CD14-positive monocyte (primary cell): ENCODE data around the gene ERCC6L2. TPM values are rescaled to one million over a fixed set of nuclear protein-coding genes. Genes with fewer than 3 reads are reported as not detected.

Experiments used
- DNase-seq, 3 donors: peaks; one replicate each; pipeline ENCODE4 v3.0.0-alpha.2; 2011 to 2022
- H2AFZ ChIP-seq: 2 replicates; pipeline ENCODE4 v1.6.0; 2012; ENCODE audit warnings: mild to moderate bottlenecking, low read depth, low read length, inconsistent platforms; ENCODE audit not compliant: insufficient read depth, poor library complexity, severe bottlenecking
- H3K27ac ChIP-seq, 2 donors: 1 replicate in 1 of 2; 2 replicates in 1 of 2; pipeline ENCODE4 v1.5.1; 2012 to 2013; ENCODE audit warnings: low read length in 2 of 2, control low read depth in 1 of 2, inconsistent platforms in 1 of 2, low read depth in 1 of 2, mild to moderate bottlenecking in 1 of 2
- H3K27me3 ChIP-seq, 2 donors: one replicate each; pipeline versions ENCODE4 v1.6.0 to v1.6.1; 2011 to 2013; ENCODE audit warnings: low read length in 2 of 2; ENCODE audit not compliant: control insufficient read depth in 2 of 2, insufficient read depth in 2 of 2
- H3K36me3 ChIP-seq, 2 donors: replicated peaks in 1 of 2; 1 replicate in 1 of 2; 2 replicates in 1 of 2; pipeline versions ENCODE4 v1.5.1 to v1.6.1; 2012 to 2013; ENCODE audit warnings: low read length in 2 of 2, control low read depth in 1 of 2, inconsistent platforms in 1 of 2, mild to moderate bottlenecking in 1 of 2; ENCODE audit not compliant: insufficient read depth in 2 of 2, control insufficient read depth in 1 of 2
- H3K4me1 ChIP-seq, 2 donors: 1 replicate in 1 of 2; 2 replicates in 1 of 2; pipeline versions ENCODE4 v1.5.1 to v1.6.1; 2012 to 2013; ENCODE audit warnings: low read length in 2 of 2, control low read depth in 1 of 2, inconsistent platforms in 1 of 2, mild to moderate bottlenecking in 1 of 2, moderate library complexity in 1 of 2; ENCODE audit not compliant: insufficient read depth in 2 of 2, control insufficient read depth in 1 of 2
- H3K4me2 ChIP-seq: replicated peaks from 2 replicates; pipeline ENCODE3; 2012; ENCODE audit warnings: low read length, moderate library complexity, mild to moderate bottlenecking; ENCODE audit not compliant: poor library complexity, severe bottlenecking; ENCODE audit errors: extremely low read depth
- H3K4me3 ChIP-seq, 3 experiments: fragments of 200-600 bp in 1 of 3; sonication (generic) in 1 of 3; replicated peaks in 1 of 3; 1 replicate in 2 of 3; 2 replicates in 1 of 3; pipeline ENCODE4 v1.5.1; 2011 to 2013; ENCODE audit warnings: low read length in 3 of 3, mild to moderate bottlenecking in 3 of 3, control low read depth in 2 of 3, low read depth in 2 of 3, inconsistent platforms in 1 of 3, moderate library complexity in 1 of 3
- H3K79me2 ChIP-seq: 2 replicates; pipeline ENCODE4 v1.6.0; 2012; ENCODE audit warnings: mild to moderate bottlenecking, control low read depth, inconsistent platforms, low read length, moderate library complexity; ENCODE audit not compliant: insufficient read depth
- H3K9ac ChIP-seq: 2 replicates; pipeline ENCODE4 v1.6.0; 2017; ENCODE audit warnings: low read length, mild to moderate bottlenecking; ENCODE audit not compliant: insufficient read depth, poor library complexity, severe bottlenecking
- H3K9me3 ChIP-seq, 2 donors: replicated peaks in 1 of 2; 1 replicate in 1 of 2; 2 replicates in 1 of 2; pipeline versions ENCODE4 v1.5.1 to v1.6.1; 2012 to 2013; ENCODE audit warnings: low read length in 2 of 2, control low read depth in 1 of 2; ENCODE audit not compliant: control insufficient read depth in 1 of 2, insufficient read depth in 1 of 2
- H4K20me1 ChIP-seq: 2 replicates; pipeline ENCODE4 v1.6.0; 2012; ENCODE audit warnings: mild to moderate bottlenecking, low read length, control low read depth, moderate library complexity; ENCODE audit not compliant: insufficient read depth
- H3K27ac Mint-ChIP-seq, 7 donors: one replicate each; pipeline ENCODE4 v1.8.0; 2020; ENCODE audit warnings: mild to moderate bottlenecking in 7 of 7, mixed read lengths in 7 of 7, moderate library complexity in 6 of 7, inconsistent platforms in 2 of 7
- H3K27me3 Mint-ChIP-seq, 3 donors: one replicate each; pipeline ENCODE4 v1.8.0; 2021 to 2022; ENCODE audit warnings: low read depth in 3 of 3, mild to moderate bottlenecking in 3 of 3, mixed read lengths in 3 of 3, moderate library complexity in 3 of 3, inconsistent platforms in 1 of 3
- H3K36me3 Mint-ChIP-seq, 2 donors: one replicate each; pipeline ENCODE4 v1.8.0; 2020; ENCODE audit warnings: mixed read lengths in 2 of 2, inconsistent platforms in 1 of 2, mild to moderate bottlenecking in 1 of 2
- H3K4me1 Mint-ChIP-seq: one replicate; pipeline ENCODE4 v1.8.0; 2020; ENCODE audit warnings: mild to moderate bottlenecking, mixed read lengths
- H3K4me3 Mint-ChIP-seq, 2 donors: one replicate each; pipeline ENCODE4 v1.8.0; 2020; ENCODE audit warnings: mild to moderate bottlenecking in 2 of 2, mixed read lengths in 2 of 2, moderate library complexity in 1 of 2
- H3K9me3 Mint-ChIP-seq, 7 donors: one replicate each; pipeline ENCODE4 v1.8.0; 2020 to 2022; ENCODE audit warnings: mixed read lengths in 7 of 7, mild to moderate bottlenecking in 6 of 7, moderate library complexity in 6 of 7, inconsistent platforms in 2 of 7
- WGBS: methylation state at CpG from one replicate; pipeline ENCODE4 v1.1.5; 2013; ENCODE audit warnings: missing lambda C conversion rate; ENCODE audit not compliant: insufficient coverage; 5-methylcytosine and 5-hydroxymethylcytosine counted together
- intact Hi-C, 2 donors: fragments of 100-400 bp; cut with micrococcal nuclease; formaldehyde crosslinking; loops; one replicate each; pipeline versions ENCODE4 v1.15.0 to v1.15.1; 2023
- polyA plus RNA-seq, 3 donors: library from polyadenylated mRNA; depleted of rRNA in 1 of 3; unstranded in 2 of 3; stranded (reverse) in 1 of 3; fragments of 300-500 nt in 2 of 3; fragments of >200 nt in 1 of 3; fragmentation: Illumina TruSeq in 2 of 3; gene quantifications; 1 replicate in 2 of 3; 2 replicates in 1 of 3; pipeline ENCODE4 v1.2.3, GENCODE V29; 2012 to 2021
- TF ChIP-seq, protein P1 (sequence below): fragments of 200-600 bp; IDR thresholded peaks from one replicate; pipeline ENCODE4 v1.8.0; 2022; ENCODE audit warnings: antibody characterized with exemption, mild to moderate bottlenecking

ERCC6L2 gene
- polyA plus RNA-seq, 3 donors: 7.1 to 18.9 (median 7.2) TPM

GRCh38 chr9:95870906-95871305 is 4.6 kb upstream of the ERCC6L2 start:
- peaks cover 28% of the 10 kb centered on the region in 2 donors for H3K36me3 Mint-ChIP-seq
- peaks cover 9% of the 10 kb centered on the region for H3K4me1 Mint-ChIP-seq
- H3K27me3 ChIP-seq: no peaks in the 10 kb centered on the region
- no peak overlapping the region for H3K4me3 ChIP-seq
- no peak for DNase-seq
- no peaks in the 10 kb centered on the region for H4K20me1 ChIP-seq
- no peak overlapping the region for H3K9ac ChIP-seq
- peaks cover 0 to 13% of the 10 kb centered on the region in 2 donors for H3K36me3 ChIP-seq
- no peak overlapping the region for H3K27ac Mint-ChIP-seq
- H2AFZ ChIP-seq: no peak overlapping the region
- H3K4me2 ChIP-seq: no peak overlapping the region
- TF ChIP-seq, protein P1, sequence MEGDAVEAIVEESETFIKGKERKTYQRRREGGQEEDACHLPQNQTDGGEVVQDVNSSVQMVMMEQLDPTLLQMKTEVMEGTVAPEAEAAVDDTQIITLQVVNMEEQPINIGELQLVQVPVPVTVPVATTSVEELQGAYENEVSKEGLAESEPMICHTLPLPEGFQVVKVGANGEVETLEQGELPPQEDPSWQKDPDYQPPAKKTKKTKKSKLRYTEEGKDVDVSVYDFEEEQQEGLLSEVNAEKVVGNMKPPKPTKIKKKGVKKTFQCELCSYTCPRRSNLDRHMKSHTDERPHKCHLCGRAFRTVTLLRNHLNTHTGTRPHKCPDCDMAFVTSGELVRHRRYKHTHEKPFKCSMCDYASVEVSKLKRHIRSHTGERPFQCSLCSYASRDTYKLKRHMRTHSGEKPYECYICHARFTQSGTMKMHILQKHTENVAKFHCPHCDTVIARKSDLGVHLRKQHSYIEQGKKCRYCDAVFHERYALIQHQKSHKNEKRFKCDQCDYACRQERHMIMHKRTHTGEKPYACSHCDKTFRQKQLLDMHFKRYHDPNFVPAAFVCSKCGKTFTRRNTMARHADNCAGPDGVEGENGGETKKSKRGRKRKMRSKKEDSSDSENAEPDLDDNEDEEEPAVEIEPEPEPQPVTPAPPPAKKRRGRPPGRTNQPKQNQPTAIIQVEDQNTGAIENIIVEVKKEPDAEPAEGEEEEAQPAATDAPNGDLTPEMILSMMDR: no peak
- H3K9me3 Mint-ChIP-seq: peaks cover 9 to 32% (median 18%) of the 10 kb centered on the region in 7 donors
- intact Hi-C loops: loop anchor here in 1 of 2 donors (10.0 kb wide), 2 partner anchors 544 to 1606 kb away; partner anchors contain the start of gene ZNF367
- peaks cover 0 to 1% (median 0%) of the 10 kb centered on the region in 3 donors for H3K27me3 Mint-ChIP-seq
- H3K9me3 ChIP-seq: peaks cover 0 to 6% of the 10 kb centered on the region in 2 donors
- peaks cover 6 to 9% of the 10 kb centered on the region in 2 donors for H3K4me1 ChIP-seq
- WGBS: no CpG with 5 or more reads among the region's 1 CpG
- H3K27ac ChIP-seq: no peak overlapping the region
- no peak overlapping the region for H3K4me3 Mint-ChIP-seq
- H3K79me2 ChIP-seq: peaks cover 9% of the 10 kb centered on the region

DNA sequence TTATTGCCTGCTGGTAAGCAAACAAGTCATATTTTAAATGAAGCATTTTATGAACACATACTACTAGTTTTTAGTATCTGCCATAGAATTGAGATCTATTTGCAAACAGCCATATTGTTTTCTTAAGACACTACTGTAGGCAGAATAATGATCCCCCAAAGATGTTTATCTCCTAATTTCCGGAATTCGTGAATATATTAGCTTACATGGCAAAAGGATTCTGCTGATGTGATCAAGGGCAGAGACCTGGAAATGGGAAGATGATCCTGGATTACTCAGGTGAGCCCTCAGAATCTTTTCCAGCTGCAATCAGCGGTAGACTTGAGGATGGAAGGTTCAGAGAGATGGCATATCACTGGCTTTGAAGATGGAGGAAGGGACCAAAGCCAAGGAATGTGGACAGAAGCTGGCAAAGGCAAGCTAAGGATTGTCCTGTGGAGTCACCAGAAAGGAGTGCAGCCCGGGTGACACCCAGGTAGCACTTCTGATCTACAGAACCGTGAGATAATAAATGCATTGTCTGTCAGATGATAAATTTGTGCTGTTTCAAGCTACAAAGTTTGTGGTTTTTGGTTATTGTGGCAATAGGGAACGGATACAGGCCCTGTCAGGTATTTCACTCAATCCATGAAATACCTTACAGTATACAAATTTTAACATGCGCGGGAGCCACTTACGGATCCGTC is 1.0 kb upstream of the ERCC6L2 start:
- Histone ChIP-seq H3K4me2 (peak overlapping the region; percentile 84), H3K4me3 (peak overlapping the region in 2 of 3 experiments; percentile 89 to 98), H3K27me3 (no peaks in the 10 kb centered on the region), H3K79me2 (peaks cover 12% of the 10 kb centered on the region), H4K20me1 (no peaks in the 10 kb centered on the region), H2AFZ (no peak overlapping the region), H3K9ac (peak overlapping the region; percentile 100), H3K27ac (peak overlapping the region; percentile 99), H3K36me3 (peaks cover 0 to 13% of the 10 kb centered on the region in 2 donors), H3K4me1 (peaks cover 6 to 9% of the 10 kb centered on the region in 2 donors), H3K9me3 (peaks cover 0 to 2% of the 10 kb centered on the region in 2 donors)
- Mint-ChIP-seq H3K27me3 (no peaks in the 10 kb centered on the region), H3K9me3 (peaks cover 8 to 31% (median 14%) of the 10 kb centered on the region in 7 donors), H3K4me3 (peak overlapping the region in 1 of 2 donors; percentile 96), H3K27ac (peak overlapping the region in 5 of 7 donors; percentile 99 to 100 (median 100)), H3K36me3 (peaks cover 28 to 30% of the 10 kb centered on the region in 2 donors), H3K4me1 (peaks cover 12% of the 10 kb centered on the region)
- no peak for DNase-seq
- TF ChIP-seq, protein P1: no peak
- intact Hi-C loops: loop anchor here in 1 of 2 donors (10.0 kb wide), 2 partner anchors 540 to 1610 kb away; partner anchors contain the start of gene ZNF367
- 21% methylated on average over 7 of the region's 10 CpGs for WGBS
